ENCODE measurements around the gene ITPR3. TPM values are rescaled to one million over a fixed set of nuclear protein-coding genes. Genes with fewer than 3 reads are reported as not detected.
"Not testable (repeated sequence)": the region's sequence is repeated elsewhere in the genome, so short reads cannot be mapped to it uniquely, and the experiment has no call there.

The ITPR3 gene
- total RNA-seq, 1 experiment from 2014 or later, result 9.8 TPM

DNA sequence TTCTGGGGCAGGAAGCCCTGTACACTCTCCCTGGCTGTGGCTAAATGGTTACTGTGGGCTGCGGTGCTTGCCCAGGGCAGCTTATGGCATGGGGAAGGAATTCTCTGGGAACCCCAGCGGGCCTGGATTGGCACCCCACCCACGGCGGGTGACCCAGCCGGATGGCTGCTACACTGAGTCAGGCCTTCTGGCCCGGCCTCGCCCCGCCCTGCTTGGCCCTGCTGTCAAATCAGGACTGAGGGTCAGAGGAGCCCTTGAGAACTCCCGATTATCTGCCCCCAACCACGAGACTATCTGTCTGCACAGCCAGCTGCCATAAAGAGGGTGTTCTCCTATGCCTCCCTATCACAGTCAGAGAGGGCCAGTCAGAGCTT lies 7.3 kb upstream of the ITPR3 start:
- no peak for DNase-seq (ENCODE audit: low spot score)

DNA sequence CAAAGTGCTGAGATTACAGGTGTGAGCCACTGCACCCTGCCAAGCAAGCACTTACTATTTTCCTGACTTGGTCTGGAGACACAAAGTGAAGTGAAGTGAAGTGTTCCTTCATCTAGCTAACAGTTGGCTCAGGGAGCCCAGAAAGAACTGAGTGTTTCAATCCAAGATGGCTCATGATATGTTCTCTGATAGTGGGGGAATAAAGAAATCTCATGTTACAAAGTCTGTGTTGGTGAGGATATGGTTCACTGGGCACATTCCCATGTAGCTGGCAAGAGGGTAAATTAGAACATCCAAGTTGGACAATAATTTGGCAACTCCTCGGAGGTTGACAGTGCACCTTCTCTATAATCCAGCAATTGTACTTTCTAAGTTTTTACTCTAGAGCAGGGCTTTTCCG lies 5.0 kb upstream of the ITPR3 start:
- no peak for DNase-seq (ENCODE audit: low spot score)

DNA sequence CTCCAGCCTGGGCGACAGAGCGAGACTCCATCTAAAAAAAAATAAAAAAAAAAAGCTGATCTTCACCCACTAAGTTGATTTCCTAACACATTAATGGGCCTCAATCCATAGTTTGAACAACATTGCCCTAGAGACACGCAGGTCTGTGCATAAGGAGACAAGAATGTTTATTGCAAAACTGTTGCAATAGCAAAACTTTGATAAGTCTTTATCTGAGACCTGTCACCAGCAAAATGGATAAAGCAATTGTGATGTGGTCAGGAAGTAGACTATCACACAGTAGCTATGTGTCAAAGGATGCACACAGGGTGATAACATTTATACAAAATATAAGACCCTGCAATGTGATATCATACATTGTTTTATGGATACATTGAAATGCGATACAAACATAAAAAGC lies 4.2 kb upstream of the ITPR3 start:
- no peak for DNase-seq (ENCODE audit: low spot score)

GRCh38 chr6:33619166-33619840 lies 1.8 kb upstream of the ITPR3 start:
- no peak for DNase-seq (ENCODE audit: low spot score)

- DNase-seq (ENCODE audit: low spot score), result no peak
Observed at GRCh38 chr6:33620158-33620855, 815 bp upstream of the ITPR3 start.

GRCh38 chr6:33621711-33622388 lies 728 bp downstream of the ITPR3 start:
- DNase-seq (ENCODE audit: low spot score), result no peak

- no peak for DNase-seq (ENCODE audit: low spot score)
Observed at GRCh38 chr6:33622456-33623431, 1.6 kb downstream of the ITPR3 start.

GRCh38 chr6:33623895-33624381 lies 2.8 kb downstream of the ITPR3 start:
- no peak for DNase-seq (ENCODE audit: low spot score)

GRCh38 chr6:33624856-33625255 lies 3.7 kb downstream of the ITPR3 start:
- DNase-seq (ENCODE audit: low spot score), result no peak

DNA sequence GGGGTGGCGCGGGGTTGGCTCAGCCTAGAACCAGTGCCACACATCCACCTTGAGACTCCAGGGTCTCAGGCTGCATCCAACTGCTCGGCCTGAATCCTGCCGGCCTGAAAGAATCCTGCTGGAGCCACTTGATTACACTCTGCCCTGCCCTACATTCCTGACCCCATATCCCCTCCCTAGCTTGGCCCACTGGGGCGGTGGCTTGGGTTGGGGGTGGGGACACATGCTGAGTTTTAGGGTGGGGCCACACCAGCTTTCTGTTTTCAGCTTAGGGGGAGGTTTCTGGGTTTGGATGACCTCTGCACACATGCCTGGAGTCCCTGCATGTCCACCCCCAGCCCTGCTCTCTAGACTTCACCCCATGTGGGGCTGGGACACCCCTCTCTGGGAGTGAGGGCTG lies 6.8 kb downstream of the ITPR3 start:
- DNase-seq (ENCODE audit: low spot score), result no peak

DNA sequence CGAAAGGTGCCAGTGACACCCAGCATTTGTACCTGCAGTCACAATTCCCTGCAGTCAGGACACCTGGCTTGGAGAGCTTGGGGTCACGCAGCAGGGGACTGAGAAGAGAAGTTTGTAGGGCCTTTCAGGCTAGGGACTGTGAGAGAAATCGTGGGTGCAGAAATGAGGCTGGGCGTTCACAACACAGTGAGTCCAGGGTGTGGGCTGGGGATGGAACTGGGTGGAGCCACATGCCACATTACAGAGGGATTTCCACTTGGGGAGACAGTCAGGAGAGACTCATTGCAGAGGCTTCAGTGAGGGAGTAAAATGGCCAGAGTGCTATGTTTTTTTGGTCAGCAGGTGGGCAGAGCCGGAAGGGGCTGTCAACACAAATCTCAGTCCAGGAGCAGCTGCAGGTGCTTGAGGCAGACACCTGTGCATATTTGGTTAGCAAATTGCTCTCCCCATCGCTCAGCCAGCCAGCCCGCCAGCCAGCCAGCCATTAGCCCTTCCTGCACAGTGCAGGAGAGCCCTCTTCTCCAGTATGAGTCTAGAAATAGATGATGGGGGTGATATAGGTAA lies 7.4 kb downstream of the ITPR3 start:
- no peak for DNase-seq (ENCODE audit: low spot score)

DNA sequence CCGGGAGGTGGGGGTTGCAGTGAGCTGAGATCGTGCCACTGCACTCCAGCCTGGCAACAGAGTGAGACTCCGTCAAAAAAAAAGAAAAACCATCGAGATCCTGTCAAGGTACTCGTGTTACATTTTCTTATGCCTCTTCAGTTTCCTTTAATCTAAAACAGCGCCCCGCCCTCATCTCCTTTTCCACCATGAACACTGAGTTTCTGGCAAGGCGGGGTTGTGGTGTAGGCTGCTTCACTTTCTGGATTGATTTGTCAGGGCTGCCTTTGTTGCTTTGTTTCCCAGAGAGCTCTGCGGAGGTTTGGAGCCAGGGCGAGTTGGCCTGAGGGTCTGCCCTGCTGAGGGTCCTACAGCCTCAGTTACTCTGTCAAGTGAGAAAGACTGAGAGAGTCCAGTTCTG lies 8.9 kb downstream of the ITPR3 start:
- no peak for DNase-seq (ENCODE audit: low spot score)

DNA sequence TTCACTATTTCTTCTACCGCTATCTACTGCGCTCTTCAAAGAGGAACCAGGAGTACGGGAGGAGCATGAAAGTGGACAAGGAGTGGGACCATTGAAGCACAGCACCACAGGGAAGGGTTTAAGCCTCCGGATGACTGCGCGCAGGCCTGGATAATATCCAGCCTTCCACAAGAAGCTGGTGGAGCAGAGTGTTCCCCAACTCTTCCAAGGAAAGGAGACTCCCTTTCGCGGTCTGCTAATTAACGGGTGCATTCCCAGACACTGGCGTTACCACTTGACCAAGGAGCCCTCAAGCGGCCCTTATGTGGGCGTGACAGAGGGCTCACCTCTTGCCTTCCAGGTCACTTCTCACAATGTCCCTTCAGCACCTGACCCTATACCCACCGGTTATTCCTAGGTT lies 10.4 kb downstream of the ITPR3 start:
- DNase-seq (ENCODE audit: low spot score), result not testable (repeated sequence)

DNA sequence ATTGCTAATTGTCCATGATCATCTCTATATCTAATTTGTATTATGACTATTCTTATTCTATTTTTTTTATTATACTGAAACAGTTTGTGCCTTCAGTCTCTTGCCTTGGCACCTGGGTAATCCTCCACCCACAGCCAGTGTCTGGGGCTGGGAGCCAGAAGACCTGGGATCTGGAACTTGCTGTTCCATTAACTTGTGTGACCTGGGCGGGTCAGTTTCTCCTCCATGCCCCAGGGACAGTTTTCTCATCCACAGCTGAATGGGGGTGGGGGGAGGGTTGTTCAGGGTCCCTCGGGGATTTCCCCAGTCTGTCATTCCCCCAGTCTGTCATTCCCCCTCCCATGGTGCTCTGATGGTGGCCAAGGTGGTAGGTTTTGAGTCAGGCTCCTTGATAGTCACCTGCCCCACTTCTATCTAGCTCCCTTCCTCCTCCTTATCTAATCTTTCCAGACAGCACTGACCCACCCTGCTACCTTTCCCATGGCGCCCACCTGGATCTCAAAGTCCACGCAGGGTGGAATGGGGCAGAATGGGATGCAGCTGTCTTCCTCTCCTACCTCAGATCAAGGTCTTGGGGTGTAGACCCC lies 10.9 kb downstream of the ITPR3 start:
- no peak for DNase-seq (ENCODE audit: low spot score)

GRCh38 chr6:33632558-33633039 lies 11.5 kb downstream of the ITPR3 start:
- DNase-seq (ENCODE audit: low spot score), result no peak

- DNase-seq (ENCODE audit: low spot score), result no peak
Observed at GRCh38 chr6:33633084-33633461, 12.0 kb downstream of the ITPR3 start.

DNA sequence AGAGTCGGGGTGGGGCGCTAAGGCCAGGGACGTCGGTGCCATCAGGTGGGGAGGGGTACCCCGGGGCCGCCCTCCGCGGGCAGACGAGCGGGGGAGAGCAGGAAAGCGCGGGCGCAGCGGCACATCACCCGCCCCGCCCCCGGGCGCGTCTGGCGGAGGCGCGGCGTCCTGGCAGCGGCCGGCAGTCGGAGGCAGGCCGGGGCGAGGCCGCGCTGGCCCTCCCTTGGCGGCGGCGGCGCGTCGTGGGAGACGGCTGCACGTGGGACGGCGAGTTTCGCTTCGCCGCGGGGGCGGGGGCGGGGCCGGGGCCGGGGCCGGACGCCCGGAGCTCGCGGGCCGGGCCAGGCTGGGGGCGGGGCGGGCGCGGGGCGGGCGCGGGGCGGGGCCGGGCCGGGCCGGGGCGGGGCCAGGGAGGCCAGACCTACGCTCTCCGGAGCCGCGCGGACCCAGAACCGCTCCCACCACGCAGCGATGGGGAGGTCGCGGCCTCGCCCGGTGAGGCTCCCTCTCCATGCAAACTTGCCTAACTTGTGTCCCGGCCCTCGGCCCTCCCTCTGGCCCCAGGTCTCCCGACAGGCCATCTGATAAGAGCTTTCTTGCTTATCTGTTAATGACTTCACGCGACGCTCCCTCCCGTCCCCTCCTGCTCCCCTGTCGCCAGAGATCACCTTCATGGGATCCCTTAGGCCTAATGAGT lies 12.5 kb downstream of the ITPR3 start:
- no peak for DNase-seq (ENCODE audit: low spot score)

DNA sequence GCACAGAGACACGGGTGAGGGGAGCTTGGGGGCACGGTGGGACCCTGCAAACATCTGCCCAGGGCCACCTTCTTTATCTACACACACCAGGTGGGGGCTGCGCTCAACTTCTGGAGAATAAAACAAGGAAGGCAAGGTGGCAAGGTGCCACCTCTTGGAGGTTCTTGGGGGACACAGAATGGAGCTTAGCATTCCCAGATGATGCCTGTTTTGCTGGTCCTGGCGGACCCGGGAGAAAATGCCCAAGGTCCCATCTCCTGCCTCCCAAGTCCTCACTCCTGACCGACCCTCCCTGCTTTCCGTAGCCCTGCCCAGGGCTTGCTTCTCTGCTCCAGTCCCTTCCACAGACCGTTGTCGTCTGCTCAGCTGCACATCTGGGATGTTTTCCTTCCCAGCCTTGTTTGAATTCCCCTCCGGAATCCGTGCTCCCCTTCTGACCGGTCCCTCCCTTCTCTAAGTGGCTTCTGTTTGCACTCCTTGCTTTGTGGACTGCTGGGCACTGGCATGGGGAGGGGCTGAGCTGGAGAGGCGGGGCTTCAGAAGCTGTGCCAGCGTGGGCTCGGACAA lies 13.1 kb downstream of the ITPR3 start:
- DNase-seq (ENCODE audit: low spot score), result no peak

DNA sequence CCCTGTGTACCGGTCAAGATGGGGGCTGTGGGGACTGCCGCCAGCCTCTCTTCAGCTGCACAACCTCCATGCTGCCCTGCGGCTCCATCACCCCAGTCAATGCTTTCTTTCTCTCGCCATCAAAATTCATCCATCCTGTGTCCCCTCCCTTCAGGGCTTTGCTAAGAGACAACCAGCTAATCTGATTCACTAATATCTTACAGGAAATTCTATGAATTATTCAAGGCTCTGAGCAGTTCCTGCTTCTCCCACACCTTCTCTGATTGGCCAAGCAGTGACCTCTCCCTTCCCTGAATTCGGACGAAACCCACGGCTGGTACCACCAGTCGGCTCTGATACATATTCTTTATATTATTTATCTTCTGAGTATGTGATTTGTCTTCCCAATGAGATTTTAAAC lies 13.8 kb downstream of the ITPR3 start:
- DNase-seq (ENCODE audit: low spot score), result no peak

DNA sequence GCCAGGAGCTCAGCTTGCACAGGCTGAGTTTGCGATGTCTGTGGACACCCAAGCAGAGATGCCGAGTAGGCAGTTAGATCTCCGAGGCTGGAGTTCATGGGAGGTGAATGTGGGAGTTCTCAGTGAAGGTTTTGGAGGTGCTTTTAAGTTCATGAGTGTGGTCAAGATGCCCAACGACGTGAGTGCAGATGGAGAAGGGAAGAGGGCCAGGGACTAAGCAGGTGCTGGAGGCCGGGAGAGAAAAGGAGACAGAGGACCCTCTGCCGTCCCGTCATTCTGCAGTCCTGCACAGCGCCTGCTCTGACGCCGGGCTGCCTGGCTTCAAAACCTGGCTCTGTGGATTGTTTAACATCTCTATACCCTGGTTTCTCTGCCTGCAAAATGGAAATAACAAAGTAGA lies 15.5 kb downstream of the ITPR3 start:
- no peak for DNase-seq (ENCODE audit: low spot score)
